MCF 10A (cell line): ENCODE data around the gene LMTK2. TPM values are rescaled to one million over a fixed set of nuclear protein-coding genes. Genes with fewer than 3 reads are reported as not detected.

Source experiments
- BruUV-seq: library from RNA; stranded (reverse); fragments of 400-500 nt; replicated peaks from 2 replicates; lab custom pipeline; 2021; lab: Mats Ljungman, UMichigan
- CTCF ChIA-PET: fragments of 300-600 bp; sonication (Branson Sonifier 250); formaldehyde crosslinking; extraction: SDS; loops from one replicate; lab custom pipeline; 2021; ENCODE audit warnings: antibody characterized with exemption, inconsistent platforms; lab: Yijun Ruan, JAX
- POLR2A ChIA-PET: fragments of 300-600, 350-650 bp; sonication (Branson Sonifier 250); formaldehyde crosslinking; extraction: SDS; loops from one replicate; lab custom pipeline; 2020; ENCODE audit warnings: antibody characterized with exemption, inconsistent platforms; lab: Yijun Ruan, JAX
- DNase-seq: peaks from one replicate; pipeline ENCODE4 v3.0.0-alpha.2; 2018; ENCODE audit not compliant: unreplicated experiment
- H3K27ac Mint-ChIP-seq: one replicate; pipeline ENCODE4 v1.8.0; 2022; ENCODE audit warnings: mild to moderate bottlenecking, low read depth, mixed read lengths; ENCODE audit not compliant: unreplicated experiment
- H3K27me3 Mint-ChIP-seq: one replicate; pipeline ENCODE4 v1.8.0; 2022; ENCODE audit warnings: mixed read lengths; ENCODE audit not compliant: insufficient read depth, unreplicated experiment
- H3K36me3 Mint-ChIP-seq: one replicate; pipeline ENCODE4 v1.8.0; 2022; ENCODE audit warnings: mild to moderate bottlenecking, moderate library complexity, mixed read lengths; ENCODE audit not compliant: insufficient read depth, unreplicated experiment
- H3K4me1 Mint-ChIP-seq: one replicate; pipeline ENCODE4 v1.8.0; 2022; ENCODE audit warnings: mixed read lengths; ENCODE audit not compliant: insufficient read depth, unreplicated experiment
- H3K4me3 Mint-ChIP-seq: one replicate; pipeline ENCODE4 v1.8.0; 2022; ENCODE audit warnings: mild to moderate bottlenecking, moderate library complexity, mixed read lengths; ENCODE audit not compliant: unreplicated experiment
- H3K9me3 Mint-ChIP-seq: one replicate; pipeline ENCODE4 v1.8.0; 2022; ENCODE audit warnings: mixed read lengths; ENCODE audit not compliant: unreplicated experiment
- CTCF ChIP-seq: fragments of 200-600 bp; IDR thresholded peaks from one replicate; pipeline ENCODE4 v1.8.0; 2022; ENCODE audit warnings: antibody characterized with exemption, mild to moderate bottlenecking; ENCODE audit not compliant: unreplicated experiment
- intact Hi-C: fragments of 100-400 bp; cut with micrococcal nuclease; formaldehyde crosslinking; loops from 2 replicates; pipeline ENCODE4 v1.14.1; 2022
- total RNA-seq: library from RNA; stranded (reverse); gene quantifications from 2 replicates; pipeline ENCODE4 v1.2.3, GENCODE V29; 2022

The LMTK2 gene
- total RNA-seq, 1 experiment from 2014 or later, result 16.8 TPM

GRCh38 chr7:98252425-98253054, 145.9 kb downstream of the LMTK2 start:
- no peak for TF ChIP-seq CTCF
- H3K27me3 Mint-ChIP-seq, result no peaks in the 10 kb centered on the region

GRCh38 chr7:98254516-98254915, 147.9 kb downstream of the LMTK2 start:
- no peak for DNase-seq
- no peak overlapping the region for H3K4me3 Mint-ChIP-seq
- CTCF ChIA-PET, result no interaction called here
- no TSS peak for BruUV-seq
- peaks cover 14% of the 10 kb centered on the region for H3K36me3 Mint-ChIP-seq
- POLR2A ChIA-PET, result no interaction called here
- peaks cover 5% of the 10 kb centered on the region for H3K4me1 Mint-ChIP-seq
- no peaks in the 10 kb centered on the region for H3K27me3 Mint-ChIP-seq
- intact Hi-C loops, result no loop called here
- H3K9me3 Mint-ChIP-seq, result no peaks in the 10 kb centered on the region
- H3K27ac Mint-ChIP-seq, result no peak overlapping the region
- TF ChIP-seq CTCF, result no peak

More at GRCh38 chr7:98252425-98253054, 145.9 kb downstream of the LMTK2 start:
- CTCF ChIA-PET, result interaction anchor here (0.5 to 1.1 kb wide), 3 partner anchors 15 to 525 kb away, joined by 3 read pairs; no protein-coding TSS in a partner anchor
- intact Hi-C loops, result no loop called here
- Mint-ChIP-seq H3K4me3 (peak overlapping the region; percentile 100), H3K27ac (peak overlapping the region; percentile 96), H3K36me3 (peaks cover 14% of the 10 kb centered on the region), H3K4me1 (peaks cover 5% of the 10 kb centered on the region), H3K9me3 (no peaks in the 10 kb centered on the region)
- no peak for DNase-seq
- TSS peak; percentile 48 for BruUV-seq
- POLR2A ChIA-PET, result interaction anchor here (0.7 to 3.5 kb wide), 11 partner anchors 15 to 182 kb away, joined by 3 to 16 read pairs (median 4); partner anchors contain the start of gene BAIAP2L1

GRCh38 chr7:98254951-98255610, 148.4 kb downstream of the LMTK2 start:
- no peak overlapping the region for H3K4me3 Mint-ChIP-seq
- CTCF ChIA-PET, result no interaction called here
- no peak overlapping the region for H3K27ac Mint-ChIP-seq
- no peaks in the 10 kb centered on the region for H3K27me3 Mint-ChIP-seq
- H3K9me3 Mint-ChIP-seq, result no peaks in the 10 kb centered on the region
- POLR2A ChIA-PET, result no interaction called here
- H3K4me1 Mint-ChIP-seq, result peaks cover 5% of the 10 kb centered on the region
- TSS peak; percentile 6 for BruUV-seq
- TF ChIP-seq CTCF, result no peak
- DNase-seq, result no peak
- intact Hi-C loops, result no loop called here
- H3K36me3 Mint-ChIP-seq, result peaks cover 14% of the 10 kb centered on the region

GRCh38 chr7:98256431-98256830, 149.8 kb downstream of the LMTK2 start:
- Mint-ChIP-seq H3K27me3 (no peaks in the 10 kb centered on the region), H3K4me1 (peaks cover 5% of the 10 kb centered on the region), H3K27ac (no peak overlapping the region), H3K36me3 (peaks cover 14% of the 10 kb centered on the region), H3K4me3 (no peak overlapping the region), H3K9me3 (no peaks in the 10 kb centered on the region)
- CTCF ChIA-PET, result interaction anchor here (1.2 kb wide), 1 partner anchor 12 kb away, joined by 6 read pairs; no protein-coding TSS in a partner anchor
- intact Hi-C loops, result no loop called here
- no peak for DNase-seq
- POLR2A ChIA-PET, result no interaction called here
- no peak for TF ChIP-seq CTCF
- no TSS peak for BruUV-seq
